Neural progenitor cell (in vitro differentiated cells): ENCODE measurements around the gene GASK1B.

ENCODE experiments used
- EZH2 ChIP-seq: fragments of 200-600 bp; sonication (generic); IDR thresholded peaks from 2 replicates; pipeline ENCODE4 v1.6.1; 2017; ENCODE audit warnings: antibody characterized with exemption, mild to moderate bottlenecking, moderate library complexity
- TF ChIP-seq, protein P1 (sequence below): fragments of 200-600 bp; sonication (generic); IDR thresholded peaks from 2 replicates; pipeline ENCODE4 v1.5.1; 2017; ENCODE audit warnings: antibody characterized with exemption, mild to moderate bottlenecking

GRCh38 chr4:158209825-158210807 lies 37.3 kb upstream of the GASK1B start, which contains the start of gene TMEM144:
- TF ChIP-seq, protein P1, sequence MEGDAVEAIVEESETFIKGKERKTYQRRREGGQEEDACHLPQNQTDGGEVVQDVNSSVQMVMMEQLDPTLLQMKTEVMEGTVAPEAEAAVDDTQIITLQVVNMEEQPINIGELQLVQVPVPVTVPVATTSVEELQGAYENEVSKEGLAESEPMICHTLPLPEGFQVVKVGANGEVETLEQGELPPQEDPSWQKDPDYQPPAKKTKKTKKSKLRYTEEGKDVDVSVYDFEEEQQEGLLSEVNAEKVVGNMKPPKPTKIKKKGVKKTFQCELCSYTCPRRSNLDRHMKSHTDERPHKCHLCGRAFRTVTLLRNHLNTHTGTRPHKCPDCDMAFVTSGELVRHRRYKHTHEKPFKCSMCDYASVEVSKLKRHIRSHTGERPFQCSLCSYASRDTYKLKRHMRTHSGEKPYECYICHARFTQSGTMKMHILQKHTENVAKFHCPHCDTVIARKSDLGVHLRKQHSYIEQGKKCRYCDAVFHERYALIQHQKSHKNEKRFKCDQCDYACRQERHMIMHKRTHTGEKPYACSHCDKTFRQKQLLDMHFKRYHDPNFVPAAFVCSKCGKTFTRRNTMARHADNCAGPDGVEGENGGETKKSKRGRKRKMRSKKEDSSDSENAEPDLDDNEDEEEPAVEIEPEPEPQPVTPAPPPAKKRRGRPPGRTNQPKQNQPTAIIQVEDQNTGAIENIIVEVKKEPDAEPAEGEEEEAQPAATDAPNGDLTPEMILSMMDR = peak; percentile 21
- TF ChIP-seq EZH2 = no peak
